Karpas-422 (cell line): ENCODE results near the gene FEN1. TPM values are rescaled to one million over a fixed set of nuclear protein-coding genes. Genes with fewer than 3 reads are reported as not detected.

Experiments used
- DNase-seq: peaks from one replicate; pipeline ENCODE4 v3.0.0-alpha.2; 2015
- H2AFZ ChIP-seq: fragments of 200-600 bp; sonication (generic); 2 replicates; pipeline ENCODE4 v1.6.1; 2014; ENCODE audit warnings: antibody characterized with exemption, low read length, mixed read lengths
- H3K27ac ChIP-seq: fragments of 200-600 bp; sonication (generic); 2 replicates; pipeline ENCODE4 v1.5.1; 2014; ENCODE audit warnings: mild to moderate bottlenecking, low read length, moderate library complexity
- H3K27me3 ChIP-seq: fragments of 200-600 bp; sonication (generic); 2 replicates; pipeline ENCODE4 v1.6.1; 2014; ENCODE audit warnings: low read length, mixed read lengths
- H3K36me3 ChIP-seq: fragments of 200-600 bp; sonication (generic); 2 replicates; pipeline ENCODE4 v1.6.1; 2014; ENCODE audit warnings: low read length, mixed read lengths; ENCODE audit not compliant: insufficient read depth
- H3K4me1 ChIP-seq: fragments of 200-600 bp; sonication (generic); 2 replicates; pipeline ENCODE4 v1.6.1; 2014; ENCODE audit warnings: mild to moderate bottlenecking, low read length, mixed read lengths
- H3K4me2 ChIP-seq: fragments of 200-600 bp; sonication (generic); 2 replicates; pipeline ENCODE4 v1.6.1; 2014; ENCODE audit warnings: low read length, low read depth, mild to moderate bottlenecking; ENCODE audit not compliant: poor library complexity, severe bottlenecking
- H3K4me3 ChIP-seq: fragments of 200-600 bp; sonication (generic); 2 replicates; pipeline ENCODE4 v1.5.1; 2014; ENCODE audit warnings: mild to moderate bottlenecking, antibody characterized with exemption, low read length, mixed read lengths
- H3K79me2 ChIP-seq: fragments of 200-600 bp; sonication (generic); 2 replicates; pipeline ENCODE4 v1.6.1; 2014; ENCODE audit warnings: mild to moderate bottlenecking, low read length, mixed read lengths
- H3K9ac ChIP-seq: fragments of 200-600 bp; sonication (generic); 2 replicates; pipeline ENCODE4 v1.6.0; 2014; ENCODE audit warnings: low read length
- H3K9me2 ChIP-seq: fragments of 200-600 bp; sonication (generic), shearing (Covaris generic); replicated peaks from 2 replicates; pipeline ENCODE4 v1.6.0; 2014; ENCODE audit warnings: mild to moderate bottlenecking, low read length, moderate library complexity; ENCODE audit not compliant: insufficient read depth
- H3K9me3 ChIP-seq: fragments of 300-700, 200-600 bp; sonication (generic); 2 replicates; pipeline ENCODE4 v1.6.1; 2014; ENCODE audit warnings: low read length, mixed read lengths
- H4K20me1 ChIP-seq: fragments of 200-600 bp; sonication (generic); 2 replicates; pipeline ENCODE4 v1.6.1; 2014; ENCODE audit warnings: mild to moderate bottlenecking, antibody characterized with exemption, low read length, low read depth; ENCODE audit not compliant: insufficient read depth
- total RNA-seq: library from RNA; depleted of rRNA; stranded (reverse); fragments of >200 nt; shearing (Covaris generic); gene quantifications from 2 replicates; pipeline ENCODE4 v1.2.3, GENCODE V29; 2014; ENCODE audit warnings: low replicate concordance

FEN1 gene
- total RNA-seq, 1 experiment from 2014 or later, result 18.0 TPM

- Histone ChIP-seq H3K9ac (no peak overlapping the region), H3K27me3 (no peaks in the 10 kb centered on the region), H2AFZ (no peak overlapping the region), H3K9me3 (no peaks in the 10 kb centered on the region), H3K79me2 (peaks cover 16% of the 10 kb centered on the region), H4K20me1 (no peaks in the 10 kb centered on the region), H3K4me3 (no peak overlapping the region), H3K36me3 (peaks cover 8% of the 10 kb centered on the region; the same call in 1 of the 2 replicates), H3K9me2 (no peaks in the 10 kb centered on the region), H3K27ac (no peak overlapping the region), H3K4me1 (peaks cover 19% of the 10 kb centered on the region), H3K4me2 (no peak overlapping the region)
- no peak for DNase-seq
These were observed 46.2 kb downstream of the FEN1 start for GRCh38 chr11:61838921-61839320.

GRCh38 chr11:61839742-61840141 is 47.0 kb downstream of the FEN1 start:
- Histone ChIP-seq H3K36me3 (peaks cover 8% of the 10 kb centered on the region; the same call in 1 of the 2 replicates), H3K4me2 (no peak overlapping the region), H3K27ac (no peak overlapping the region), H3K4me3 (no peak overlapping the region), H2AFZ (no peak overlapping the region), H3K9ac (no peak overlapping the region), H3K27me3 (no peaks in the 10 kb centered on the region), H4K20me1 (no peaks in the 10 kb centered on the region), H3K4me1 (peaks cover 10% of the 10 kb centered on the region), H3K9me3 (no peaks in the 10 kb centered on the region), H3K79me2 (peaks cover 16% of the 10 kb centered on the region), H3K9me2 (no peaks in the 10 kb centered on the region)
- no peak for DNase-seq

DNA sequence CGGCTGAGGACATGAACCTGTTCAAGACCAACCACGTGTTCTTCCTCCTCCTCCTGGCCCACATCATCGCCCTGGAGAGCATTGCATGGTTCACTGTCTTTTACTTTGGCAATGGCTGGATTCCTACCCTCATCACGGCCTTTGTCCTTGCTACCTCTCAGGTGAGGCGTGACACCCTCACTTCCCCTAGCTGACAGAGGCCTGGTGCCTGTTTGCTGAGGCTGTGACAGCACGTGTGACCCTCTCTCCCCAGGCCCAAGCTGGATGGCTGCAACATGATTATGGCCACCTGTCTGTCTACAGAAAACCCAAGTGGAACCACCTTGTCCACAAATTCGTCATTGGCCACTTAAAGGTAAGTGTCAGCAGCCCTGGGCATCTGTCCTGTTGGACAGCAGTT is 47.7 kb downstream of the FEN1 start:
- Histone ChIP-seq H2AFZ (no peak overlapping the region), H3K4me3 (no peak overlapping the region), H3K27ac (no peak overlapping the region), H3K4me2 (no peak overlapping the region), H3K79me2 (peaks cover 11% of the 10 kb centered on the region), H3K36me3 (peaks cover 8% of the 10 kb centered on the region; the same call in 1 of the 2 replicates), H4K20me1 (no peaks in the 10 kb centered on the region), H3K9me2 (no peaks in the 10 kb centered on the region), H3K9ac (no peak overlapping the region), H3K9me3 (no peaks in the 10 kb centered on the region), H3K27me3 (no peaks in the 10 kb centered on the region), H3K4me1 (peaks cover 4% of the 10 kb centered on the region)
- DNase-seq, result no peak

DNA sequence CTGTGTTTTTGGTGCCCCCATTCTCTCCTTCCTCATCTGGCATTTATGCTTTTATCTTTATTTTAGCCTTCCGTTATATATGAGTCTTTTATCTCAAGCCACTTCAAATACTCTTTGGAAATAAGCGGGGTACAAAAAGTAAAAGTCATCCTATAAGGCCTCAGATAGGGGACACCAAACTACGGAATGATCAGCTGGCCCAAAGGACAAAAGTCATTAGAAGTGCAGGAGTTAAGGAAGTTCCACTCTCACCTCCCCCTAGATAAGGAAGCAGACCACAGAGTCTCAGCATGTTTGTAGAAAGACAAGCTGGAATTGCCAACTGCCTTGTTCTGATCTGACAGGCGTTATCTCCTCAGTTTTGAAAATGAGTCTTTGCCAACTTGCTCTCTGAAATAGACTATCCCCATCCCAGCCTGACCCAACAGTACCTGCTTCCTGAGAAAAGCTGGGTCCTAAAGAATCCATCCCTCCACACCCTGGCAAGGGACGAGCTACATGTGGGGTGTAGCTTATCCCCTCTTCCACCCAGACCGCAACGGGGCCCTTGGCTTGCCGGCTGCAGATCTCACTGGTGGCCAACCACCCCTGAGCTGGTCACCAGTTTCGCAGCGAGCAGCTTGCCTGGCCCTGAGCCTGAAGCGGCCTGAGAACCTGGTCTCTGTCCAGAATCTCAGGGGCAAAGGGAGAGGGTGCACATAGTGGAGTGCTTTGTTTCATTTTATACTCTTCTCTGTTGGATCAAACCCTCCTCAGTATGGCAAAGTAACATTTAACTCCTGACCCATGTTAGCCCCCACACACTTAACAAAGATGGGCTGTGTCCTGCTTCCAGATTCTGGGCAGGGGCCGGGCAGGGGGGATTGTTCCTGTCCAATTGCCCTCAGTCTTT is 49.2 kb downstream of the FEN1 start:
- Histone ChIP-seq H2AFZ (no peak overlapping the region), H3K36me3 (peaks cover 8% of the 10 kb centered on the region; the same call in 1 of the 2 replicates), H3K27ac (no peak overlapping the region), H3K79me2 (no peaks in the 10 kb centered on the region), H3K4me3 (no peak overlapping the region), H3K4me2 (no peak overlapping the region), H3K9me3 (no peaks in the 10 kb centered on the region), H3K9me2 (no peaks in the 10 kb centered on the region), H4K20me1 (no peaks in the 10 kb centered on the region), H3K27me3 (no peaks in the 10 kb centered on the region), H3K4me1 (no peaks in the 10 kb centered on the region), H3K9ac (no peak overlapping the region)
- no peak for DNase-seq

GRCh38 chr11:61842528-61842820 is 49.8 kb downstream of the FEN1 start:
- Histone ChIP-seq H3K27me3 (no peaks in the 10 kb centered on the region), H4K20me1 (no peaks in the 10 kb centered on the region), H3K27ac (no peak overlapping the region), H3K36me3 (peaks cover 5% of the 10 kb centered on the region; the same call in 1 of the 2 replicates), H3K9me3 (no peaks in the 10 kb centered on the region), H3K9me2 (no peaks in the 10 kb centered on the region), H3K4me1 (no peaks in the 10 kb centered on the region), H3K4me2 (no peak overlapping the region), H3K9ac (no peak overlapping the region), H2AFZ (no peak overlapping the region), H3K79me2 (no peaks in the 10 kb centered on the region), H3K4me3 (no peak overlapping the region)
- no peak for DNase-seq

DNA sequence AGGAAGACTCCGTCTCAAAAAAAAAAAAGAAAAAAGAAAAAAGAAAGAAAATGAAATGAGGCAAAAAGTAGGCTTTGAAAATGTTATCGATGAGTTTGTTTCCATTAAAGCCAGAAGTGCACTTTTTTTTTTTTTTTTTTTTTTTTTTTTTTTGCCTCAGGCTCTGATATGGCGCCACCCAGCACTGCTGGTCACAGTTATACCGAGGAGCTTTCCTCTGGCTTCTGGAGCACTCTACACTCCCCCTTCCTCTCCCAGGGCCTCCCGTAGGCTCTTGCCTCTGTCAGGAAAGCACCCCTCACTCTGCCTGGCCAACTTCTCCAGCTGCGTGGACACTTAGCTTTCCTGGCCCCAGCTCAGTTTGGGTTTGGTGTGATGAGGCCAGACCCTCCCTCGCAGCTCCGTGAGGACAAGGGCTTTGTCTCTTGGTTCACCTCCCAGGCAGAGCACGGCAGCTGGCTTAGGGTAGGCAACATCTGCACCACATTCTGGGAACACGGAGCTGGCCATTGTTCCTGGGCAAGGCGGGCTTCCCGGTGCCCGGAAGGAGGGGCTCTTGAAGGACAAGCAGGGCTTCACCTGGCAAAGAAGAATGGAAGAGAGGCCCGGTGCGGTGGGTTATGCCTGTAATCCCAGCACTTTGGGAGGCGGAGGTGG is 52.3 kb downstream of the FEN1 start:
- Histone ChIP-seq H3K9ac (no peak overlapping the region), H3K9me3 (no peaks in the 10 kb centered on the region), H3K27ac (no peak overlapping the region), H3K27me3 (no peaks in the 10 kb centered on the region), H3K36me3 (peaks cover 5% of the 10 kb centered on the region; the same call in 1 of the 2 replicates), H4K20me1 (no peaks in the 10 kb centered on the region), H3K4me2 (no peak overlapping the region), H3K4me3 (no peak overlapping the region), H2AFZ (no peak overlapping the region), H3K9me2 (no peaks in the 10 kb centered on the region), H3K4me1 (no peaks in the 10 kb centered on the region), H3K79me2 (no peaks in the 10 kb centered on the region)
- DNase-seq, result no peak

DNA sequence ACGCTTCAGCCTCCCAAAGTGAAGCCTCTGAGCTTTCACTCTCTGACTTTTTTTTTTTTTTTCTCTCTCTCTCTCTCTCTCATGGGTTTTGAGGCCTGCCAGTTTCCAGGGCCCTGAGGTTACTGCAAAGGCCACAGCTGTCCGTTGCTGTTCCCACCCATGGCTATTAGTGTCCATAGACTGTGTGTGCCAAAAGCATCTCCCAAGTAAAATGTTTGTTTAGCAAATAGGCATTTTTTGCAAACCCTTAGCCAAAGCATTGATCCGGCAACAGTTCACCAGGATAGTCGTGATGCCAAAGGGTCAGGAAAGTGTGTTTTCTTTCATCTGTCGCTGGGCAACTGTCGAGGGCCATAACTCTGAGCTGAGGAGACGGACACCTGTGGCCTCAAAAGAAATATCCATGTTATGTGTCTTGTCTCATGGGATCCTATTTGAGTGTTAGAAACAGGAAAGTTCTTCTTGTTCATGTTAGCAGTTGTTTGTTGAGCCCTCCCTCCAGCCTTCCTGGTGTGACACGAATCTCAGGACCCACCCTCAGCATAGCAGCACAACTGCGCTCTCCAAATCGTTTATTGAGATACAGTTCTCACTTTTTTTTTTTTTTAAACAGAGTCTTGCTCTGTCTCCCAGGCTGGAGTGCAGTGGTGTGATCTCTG is 53.8 kb downstream of the FEN1 start:
- Histone ChIP-seq H3K9me3 (no peaks in the 10 kb centered on the region), H2AFZ (no peak overlapping the region), H3K9ac (no peak overlapping the region), H3K79me2 (no peaks in the 10 kb centered on the region), H3K27me3 (no peaks in the 10 kb centered on the region), H3K4me1 (no peaks in the 10 kb centered on the region), H4K20me1 (no peaks in the 10 kb centered on the region), H3K36me3 (no peaks in the 10 kb centered on the region), H3K4me2 (no peak overlapping the region), H3K4me3 (no peak overlapping the region), H3K9me2 (no peaks in the 10 kb centered on the region), H3K27ac (no peak overlapping the region)
- no peak for DNase-seq
